Transverse colon (tissue), 3 donors: ENCODE measurements around the gene FBXL2.

Source experiments
- EP300 ChIP-seq: sonication (generic); formaldehyde crosslinking; IDR thresholded peaks from one replicate; pipeline ENCODE4 v1.6.1; 2017; ENCODE audit warnings: antibody characterized with exemption, low read depth
- TF ChIP-seq, protein P1 (sequence below), 5 experiments: fragments of 200-600 bp in 3 of 5; fragments of 450-650 bp in 2 of 5; sonication (generic) in 3 of 5; IDR thresholded peaks; 1 replicate in 2 of 5; 2 replicates in 3 of 5; pipeline ENCODE4 v1.5.1; 2016 to 2017; ENCODE audit warnings: antibody characterized with exemption in 5 of 5, inconsistent platforms in 3 of 5, mild to moderate bottlenecking in 2 of 5, moderate library complexity in 1 of 5

DNA sequence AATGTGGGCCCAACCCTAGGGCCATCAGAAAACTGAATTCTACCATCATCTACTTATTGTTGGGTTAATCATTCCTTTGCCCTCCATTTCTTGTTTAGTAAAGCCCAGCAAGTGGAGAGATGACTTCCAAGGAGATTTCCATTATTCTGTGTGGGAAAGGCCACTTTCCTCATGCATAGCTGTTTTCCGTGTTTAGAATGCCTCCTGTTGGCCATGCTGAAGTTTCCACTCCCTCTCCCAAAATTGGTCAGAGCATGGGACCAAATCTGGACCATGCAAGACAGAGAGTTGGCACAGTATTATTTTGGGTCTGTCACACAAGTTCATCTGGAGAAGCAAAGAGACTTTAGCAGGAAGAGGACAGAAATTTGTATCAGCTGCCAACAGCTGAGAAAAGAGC is 43.4 kb upstream of the FBXL2 start:
- TF ChIP-seq, protein P1, sequence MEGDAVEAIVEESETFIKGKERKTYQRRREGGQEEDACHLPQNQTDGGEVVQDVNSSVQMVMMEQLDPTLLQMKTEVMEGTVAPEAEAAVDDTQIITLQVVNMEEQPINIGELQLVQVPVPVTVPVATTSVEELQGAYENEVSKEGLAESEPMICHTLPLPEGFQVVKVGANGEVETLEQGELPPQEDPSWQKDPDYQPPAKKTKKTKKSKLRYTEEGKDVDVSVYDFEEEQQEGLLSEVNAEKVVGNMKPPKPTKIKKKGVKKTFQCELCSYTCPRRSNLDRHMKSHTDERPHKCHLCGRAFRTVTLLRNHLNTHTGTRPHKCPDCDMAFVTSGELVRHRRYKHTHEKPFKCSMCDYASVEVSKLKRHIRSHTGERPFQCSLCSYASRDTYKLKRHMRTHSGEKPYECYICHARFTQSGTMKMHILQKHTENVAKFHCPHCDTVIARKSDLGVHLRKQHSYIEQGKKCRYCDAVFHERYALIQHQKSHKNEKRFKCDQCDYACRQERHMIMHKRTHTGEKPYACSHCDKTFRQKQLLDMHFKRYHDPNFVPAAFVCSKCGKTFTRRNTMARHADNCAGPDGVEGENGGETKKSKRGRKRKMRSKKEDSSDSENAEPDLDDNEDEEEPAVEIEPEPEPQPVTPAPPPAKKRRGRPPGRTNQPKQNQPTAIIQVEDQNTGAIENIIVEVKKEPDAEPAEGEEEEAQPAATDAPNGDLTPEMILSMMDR (IDR thresholded peaks at IDR 0.05): no peak
- no peak for TF ChIP-seq EP300
